ENCODE measurements around the gene ANKK1.

Gene ANKK1

DNA sequence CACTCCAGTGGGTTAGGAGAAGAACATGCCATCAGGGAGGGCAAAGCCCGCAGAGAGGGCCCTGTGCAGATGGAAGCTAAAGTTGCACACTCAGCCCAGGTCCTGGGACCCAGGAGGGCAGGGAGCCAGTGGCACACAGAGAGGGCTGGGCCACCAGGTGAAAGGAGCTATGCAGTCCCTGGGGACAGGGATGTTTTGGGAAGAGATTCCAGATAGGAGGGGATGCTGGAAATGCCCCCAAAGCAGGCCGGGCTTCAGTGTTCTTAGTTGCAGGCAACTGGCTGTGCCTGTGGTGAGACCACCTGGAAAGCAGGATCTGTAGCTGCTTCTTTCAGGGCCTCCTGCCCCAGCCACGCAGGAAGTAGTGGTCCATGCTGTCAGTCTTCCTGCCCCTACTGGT is 19.6 kb downstream of the ANKK1 start:
- H3K9ac ChIP-seq (ENCODE audit: low read depth in 1 of 2, low read length in 2 of 2): no peak overlapping the region
- H3K36me3 ChIP-seq (ENCODE audit: control insufficient read depth in 2 of 2, insufficient read depth in 2 of 2, low read length in 2 of 2): no peaks in the 10 kb centered on the region
- no peaks in the 10 kb centered on the region for H3K4me1 ChIP-seq (ENCODE audit: control insufficient read depth in 2 of 2, insufficient read depth in 2 of 2, low read length in 2 of 2)
- no peak overlapping the region for H3K4me3 ChIP-seq (ENCODE audit: low read length in 2 of 2)
- no peaks in the 10 kb centered on the region for H3K9me3 ChIP-seq (ENCODE audit: control insufficient read depth in 2 of 2, low read length in 2 of 2)
- H3K27ac ChIP-seq (ENCODE audit: low read depth in 2 of 2, low read length in 2 of 2): no peak overlapping the region
- H3K27me3 ChIP-seq (ENCODE audit: control insufficient read depth in 2 of 2, insufficient read depth in 2 of 2, low read length in 2 of 2): no peaks in the 10 kb centered on the region

DNA sequence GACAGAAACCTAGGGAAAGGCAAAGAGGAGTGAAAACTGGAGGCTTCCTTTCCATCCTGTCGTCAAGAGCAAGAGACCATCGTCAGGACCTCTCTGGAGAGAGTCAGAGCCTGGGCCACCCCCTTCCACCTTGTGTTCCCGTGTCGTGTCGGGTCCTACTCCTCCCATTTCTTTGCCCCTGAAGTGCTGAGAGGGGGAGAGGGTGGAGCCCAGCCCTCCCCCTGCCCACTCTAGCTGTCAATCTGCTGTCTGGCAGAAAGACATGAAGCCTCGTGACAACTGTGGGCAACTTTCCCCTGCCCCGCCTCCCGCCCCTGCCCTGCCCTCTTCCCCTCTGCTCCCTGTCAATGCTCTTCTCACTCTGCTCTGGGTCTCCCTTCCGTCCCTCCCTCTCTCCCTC is 20.6 kb downstream of the ANKK1 start:
- no peaks in the 10 kb centered on the region for H3K36me3 ChIP-seq (ENCODE audit: control insufficient read depth in 2 of 2, insufficient read depth in 2 of 2, low read length in 2 of 2)
- no peak overlapping the region for H3K4me3 ChIP-seq (ENCODE audit: low read length in 2 of 2)
- H3K9me3 ChIP-seq (ENCODE audit: control insufficient read depth in 2 of 2, low read length in 2 of 2): no peaks in the 10 kb centered on the region
- H3K9ac ChIP-seq (ENCODE audit: low read depth in 1 of 2, low read length in 2 of 2): no peak overlapping the region
- no peaks in the 10 kb centered on the region for H3K27me3 ChIP-seq (ENCODE audit: control insufficient read depth in 2 of 2, insufficient read depth in 2 of 2, low read length in 2 of 2)
- no peaks in the 10 kb centered on the region for H3K4me1 ChIP-seq (ENCODE audit: control insufficient read depth in 2 of 2, insufficient read depth in 2 of 2, low read length in 2 of 2)
- no peak overlapping the region for H3K27ac ChIP-seq (ENCODE audit: low read depth in 2 of 2, low read length in 2 of 2)

- Histone ChIP-seq H3K9ac (ENCODE audit: low read depth in 1 of 2, low read length in 2 of 2) (no peak overlapping the region), H3K27ac (ENCODE audit: low read depth in 2 of 2, low read length in 2 of 2) (no peak overlapping the region), H3K27me3 (ENCODE audit: control insufficient read depth in 2 of 2, insufficient read depth in 2 of 2, low read length in 2 of 2) (no peaks in the 10 kb centered on the region), H3K9me3 (ENCODE audit: control insufficient read depth in 2 of 2, low read length in 2 of 2) (no peaks in the 10 kb centered on the region), H3K36me3 (ENCODE audit: control insufficient read depth in 2 of 2, insufficient read depth in 2 of 2, low read length in 2 of 2) (no peaks in the 10 kb centered on the region), H3K4me3 (ENCODE audit: low read length in 2 of 2) (no peak overlapping the region), H3K4me1 (ENCODE audit: control insufficient read depth in 2 of 2, insufficient read depth in 2 of 2, low read length in 2 of 2) (no peaks in the 10 kb centered on the region)
These were observed 21.3 kb downstream of the ANKK1 start for GRCh38 chr11:113408887-113409286.

GRCh38 chr11:113409526-113409925 is 21.9 kb downstream of the ANKK1 start:
- Histone ChIP-seq H3K9ac (ENCODE audit: low read depth in 1 of 2, low read length in 2 of 2) (no peak overlapping the region), H3K4me3 (ENCODE audit: low read length in 2 of 2) (no peak overlapping the region), H3K9me3 (ENCODE audit: control insufficient read depth in 2 of 2, low read length in 2 of 2) (no peaks in the 10 kb centered on the region), H3K4me1 (ENCODE audit: control insufficient read depth in 2 of 2, insufficient read depth in 2 of 2, low read length in 2 of 2) (no peaks in the 10 kb centered on the region), H3K36me3 (ENCODE audit: control insufficient read depth in 2 of 2, insufficient read depth in 2 of 2, low read length in 2 of 2) (no peaks in the 10 kb centered on the region), H3K27ac (ENCODE audit: low read depth in 2 of 2, low read length in 2 of 2) (no peak overlapping the region), H3K27me3 (ENCODE audit: control insufficient read depth in 2 of 2, insufficient read depth in 2 of 2, low read length in 2 of 2) (no peaks in the 10 kb centered on the region)

DNA sequence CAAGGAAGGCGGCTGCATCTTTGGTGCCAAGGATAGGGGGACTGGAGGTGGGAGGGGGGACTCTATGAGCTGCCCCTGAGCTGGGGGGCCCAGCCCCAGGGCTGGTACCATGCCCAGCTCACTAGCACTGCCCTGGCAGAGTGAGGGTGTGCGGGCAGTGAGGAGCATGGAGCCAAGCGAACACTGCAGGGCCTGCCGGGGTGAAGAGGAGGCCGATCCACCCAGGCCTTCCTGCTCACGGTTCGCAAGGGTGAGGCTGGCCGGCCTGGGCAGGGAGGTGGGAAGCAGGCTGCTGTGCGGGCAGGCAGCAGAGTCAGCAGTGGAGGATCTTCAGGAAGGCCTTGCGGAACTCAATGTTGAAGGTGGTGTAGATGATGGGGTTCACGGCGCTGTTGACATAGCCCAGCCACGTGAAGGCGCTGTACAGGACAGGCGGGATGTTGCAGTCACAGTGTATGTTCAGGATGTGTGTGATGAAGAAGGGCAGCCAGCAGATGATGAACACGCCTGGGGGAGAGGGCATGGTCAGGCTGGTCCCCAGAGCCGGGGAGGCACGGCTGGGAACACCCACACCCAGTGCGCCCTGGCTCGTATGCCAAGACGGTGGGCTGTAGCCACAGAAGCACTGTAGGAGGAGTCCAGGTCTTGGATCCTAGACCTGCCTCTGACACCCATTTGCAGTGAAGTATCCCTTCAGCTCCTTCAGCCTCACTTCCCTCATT is 23.0 kb downstream of the ANKK1 start:
- Histone ChIP-seq H3K27ac (ENCODE audit: low read depth in 2 of 2, low read length in 2 of 2) (no peak overlapping the region), H3K9me3 (ENCODE audit: control insufficient read depth in 2 of 2, low read length in 2 of 2) (no peaks in the 10 kb centered on the region), H3K4me1 (ENCODE audit: control insufficient read depth in 2 of 2, insufficient read depth in 2 of 2, low read length in 2 of 2) (no peaks in the 10 kb centered on the region), H3K36me3 (ENCODE audit: control insufficient read depth in 2 of 2, insufficient read depth in 2 of 2, low read length in 2 of 2) (no peaks in the 10 kb centered on the region), H3K27me3 (ENCODE audit: control insufficient read depth in 2 of 2, insufficient read depth in 2 of 2, low read length in 2 of 2) (no peaks in the 10 kb centered on the region), H3K4me3 (ENCODE audit: low read length in 2 of 2) (no peak overlapping the region), H3K9ac (ENCODE audit: low read depth in 1 of 2, low read length in 2 of 2) (no peak overlapping the region)

DNA sequence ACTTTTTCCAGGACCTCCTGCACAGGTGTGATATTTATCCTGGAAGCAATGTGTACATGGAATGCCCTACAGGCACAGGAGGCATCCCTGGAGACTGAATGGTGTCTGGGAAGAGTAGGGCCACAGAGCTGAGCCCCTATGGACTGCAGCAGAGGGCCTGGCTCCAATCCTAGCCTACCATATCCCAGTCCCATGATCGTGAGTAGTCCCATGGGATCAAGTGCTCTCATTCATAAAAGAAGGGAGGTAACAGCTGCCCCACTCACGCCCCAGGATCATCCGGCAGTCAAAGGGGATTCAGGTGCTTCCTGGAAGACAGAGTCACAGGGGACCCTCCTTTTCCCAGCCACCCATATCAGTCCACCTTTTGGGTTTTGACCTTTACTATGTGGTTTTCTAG is 24.0 kb downstream of the ANKK1 start:
- H3K9ac ChIP-seq (ENCODE audit: low read depth in 1 of 2, low read length in 2 of 2): no peak overlapping the region
- no peaks in the 10 kb centered on the region for H3K27me3 ChIP-seq (ENCODE audit: control insufficient read depth in 2 of 2, insufficient read depth in 2 of 2, low read length in 2 of 2)
- no peaks in the 10 kb centered on the region for H3K9me3 ChIP-seq (ENCODE audit: control insufficient read depth in 2 of 2, low read length in 2 of 2)
- no peak overlapping the region for H3K27ac ChIP-seq (ENCODE audit: low read depth in 2 of 2, low read length in 2 of 2)
- no peaks in the 10 kb centered on the region for H3K36me3 ChIP-seq (ENCODE audit: control insufficient read depth in 2 of 2, insufficient read depth in 2 of 2, low read length in 2 of 2)
- H3K4me1 ChIP-seq (ENCODE audit: control insufficient read depth in 2 of 2, insufficient read depth in 2 of 2, low read length in 2 of 2): no peaks in the 10 kb centered on the region
- H3K4me3 ChIP-seq (ENCODE audit: low read length in 2 of 2): no peak overlapping the region

DNA sequence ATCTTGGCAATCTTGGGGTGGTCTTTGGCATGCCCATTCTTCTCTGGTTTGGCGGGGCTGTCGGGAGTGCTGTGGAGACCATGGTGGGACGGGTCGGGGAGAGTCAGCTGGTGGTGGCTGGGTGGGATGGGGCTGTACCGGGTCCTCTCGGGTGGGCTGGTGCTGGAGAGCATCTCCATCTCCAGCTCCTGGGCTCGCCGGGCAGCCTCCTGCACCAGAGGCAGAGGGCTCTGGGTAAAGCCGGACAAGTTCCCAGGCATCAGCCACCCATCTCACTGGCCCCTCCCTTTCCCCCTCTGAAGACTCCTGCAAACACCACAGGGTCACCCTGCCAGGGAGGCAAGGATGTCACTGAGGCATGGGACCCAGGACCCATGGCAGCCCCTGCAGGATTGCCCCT is 25.1 kb downstream of the ANKK1 start:
- H3K9me3 ChIP-seq (ENCODE audit: control insufficient read depth in 2 of 2, low read length in 2 of 2): no peaks in the 10 kb centered on the region
- no peaks in the 10 kb centered on the region for H3K27me3 ChIP-seq (ENCODE audit: control insufficient read depth in 2 of 2, insufficient read depth in 2 of 2, low read length in 2 of 2)
- H3K36me3 ChIP-seq (ENCODE audit: control insufficient read depth in 2 of 2, insufficient read depth in 2 of 2, low read length in 2 of 2): no peaks in the 10 kb centered on the region
- no peaks in the 10 kb centered on the region for H3K4me1 ChIP-seq (ENCODE audit: control insufficient read depth in 2 of 2, insufficient read depth in 2 of 2, low read length in 2 of 2)
- H3K4me3 ChIP-seq (ENCODE audit: low read length in 2 of 2): no peak overlapping the region
- no peak overlapping the region for H3K27ac ChIP-seq (ENCODE audit: low read depth in 2 of 2, low read length in 2 of 2)
- H3K9ac ChIP-seq (ENCODE audit: low read depth in 1 of 2, low read length in 2 of 2): no peak overlapping the region

GRCh38 chr11:113415343-113415742 is 27.8 kb downstream of the ANKK1 start:
- Histone ChIP-seq H3K36me3 (ENCODE audit: control insufficient read depth in 2 of 2, insufficient read depth in 2 of 2, low read length in 2 of 2) (no peaks in the 10 kb centered on the region), H3K27me3 (ENCODE audit: control insufficient read depth in 2 of 2, insufficient read depth in 2 of 2, low read length in 2 of 2) (no peaks in the 10 kb centered on the region), H3K4me1 (ENCODE audit: control insufficient read depth in 2 of 2, insufficient read depth in 2 of 2, low read length in 2 of 2) (no peaks in the 10 kb centered on the region), H3K9me3 (ENCODE audit: control insufficient read depth in 2 of 2, low read length in 2 of 2) (no peaks in the 10 kb centered on the region), H3K4me3 (ENCODE audit: low read length in 2 of 2) (no peak overlapping the region), H3K27ac (ENCODE audit: low read depth in 2 of 2, low read length in 2 of 2) (no peak overlapping the region), H3K9ac (ENCODE audit: low read depth in 1 of 2, low read length in 2 of 2) (no peak overlapping the region)

GRCh38 chr11:113417428-113417827 is 29.8 kb downstream of the ANKK1 start:
- no peaks in the 10 kb centered on the region for H3K36me3 ChIP-seq (ENCODE audit: control insufficient read depth in 2 of 2, insufficient read depth in 2 of 2, low read length in 2 of 2)
- H3K27ac ChIP-seq (ENCODE audit: low read depth in 2 of 2, low read length in 2 of 2): no peak overlapping the region
- no peak overlapping the region for H3K9ac ChIP-seq (ENCODE audit: low read depth in 1 of 2, low read length in 2 of 2)
- H3K27me3 ChIP-seq (ENCODE audit: control insufficient read depth in 2 of 2, insufficient read depth in 2 of 2, low read length in 2 of 2): no peaks in the 10 kb centered on the region
- H3K4me1 ChIP-seq (ENCODE audit: control insufficient read depth in 2 of 2, insufficient read depth in 2 of 2, low read length in 2 of 2): no peaks in the 10 kb centered on the region
- no peaks in the 10 kb centered on the region for H3K9me3 ChIP-seq (ENCODE audit: control insufficient read depth in 2 of 2, low read length in 2 of 2)
- H3K4me3 ChIP-seq (ENCODE audit: low read length in 2 of 2): no peak overlapping the region

DNA sequence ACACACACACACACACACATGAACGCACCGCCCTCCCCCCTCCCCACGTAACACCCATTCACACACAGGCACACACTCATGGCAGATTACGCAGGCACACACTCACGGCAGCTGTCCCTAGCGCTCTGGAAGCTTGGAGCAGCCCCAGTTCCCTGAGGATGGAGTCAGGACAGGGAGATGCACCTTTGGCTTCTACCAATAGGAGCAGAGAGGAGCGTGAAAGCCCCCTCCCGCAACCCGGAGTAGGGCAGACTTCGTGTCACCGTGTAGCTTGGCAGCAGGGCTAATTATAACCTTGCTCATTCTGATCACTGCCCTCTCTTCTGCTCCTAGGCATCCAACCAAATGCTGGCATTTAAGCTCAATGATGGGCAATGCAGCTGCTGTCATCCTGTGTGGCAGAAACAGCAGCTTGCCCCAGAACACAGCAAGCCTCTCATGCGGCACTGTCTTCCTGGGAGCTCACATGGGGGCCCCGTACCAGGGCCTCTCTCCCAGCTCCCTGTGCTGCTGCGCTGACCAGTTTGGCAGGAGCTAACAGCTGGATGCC is 31.9 kb downstream of the ANKK1 start:
- H3K9me3 ChIP-seq (ENCODE audit: control insufficient read depth in 2 of 2, low read length in 2 of 2): no peaks in the 10 kb centered on the region
- H3K9ac ChIP-seq (ENCODE audit: low read depth in 1 of 2, low read length in 2 of 2): no peak overlapping the region
- H3K27ac ChIP-seq (ENCODE audit: low read depth in 2 of 2, low read length in 2 of 2): no peak overlapping the region
- H3K4me1 ChIP-seq (ENCODE audit: control insufficient read depth in 2 of 2, insufficient read depth in 2 of 2, low read length in 2 of 2): no peaks in the 10 kb centered on the region
- no peak overlapping the region for H3K4me3 ChIP-seq (ENCODE audit: low read length in 2 of 2)
- H3K36me3 ChIP-seq (ENCODE audit: control insufficient read depth in 2 of 2, insufficient read depth in 2 of 2, low read length in 2 of 2): no peaks in the 10 kb centered on the region
- H3K27me3 ChIP-seq (ENCODE audit: control insufficient read depth in 2 of 2, insufficient read depth in 2 of 2, low read length in 2 of 2): no peaks in the 10 kb centered on the region
